ENCODE measurements around the gene OR52N4. TPM values are rescaled to one million over a fixed set of nuclear protein-coding genes. Genes with fewer than 3 reads are reported as not detected.

Gene OR52N4
- 0.10 TPM in 1 of 2 replicates, not detected in the other for polyA plus RNA-seq (2012; rRNA removed)
- polyA plus RNA-seq (2012; cell fraction: cytosol; rRNA removed) = not detected in 2 replicates
- 0.05 TPM in 1 of 2 replicates, not detected in the other for polyA plus RNA-seq (2012; cell fraction: nucleus; rRNA removed)

- no peaks in the 10 kb centered on the region for H3K27me3 ChIP-seq (ENCODE audit: insufficient read depth)
- POLR2A ChIA-PET = no interaction called here
- no peaks in the 10 kb centered on the region for H3K9me2 ChIP-seq
- no peak within 1 kb of the TSS for H3K4me3 ChIP-seq (ENCODE audit: low read depth in 2 of 2, low read length in 1 of 2)
- H3K27ac ChIP-seq (ENCODE audit: low read depth in 2 of 2, low read length in 1 of 2) = no peak within 1 kb of the TSS
- 0% methylated on average over 1 of the region's 1 CpG for WGBS (ENCODE audit: low lambda C conversion rate)
- no peaks in the 10 kb centered on the region for H3K9me3 ChIP-seq
- no peaks in the 10 kb centered on the region for H3K36me3 ChIP-seq (replicated peaks in 1 of 2; ENCODE audit: control insufficient read depth in 1 of 2, insufficient read depth in 2 of 2, low read length in 1 of 2)
- H2AFZ ChIP-seq (ENCODE audit: low read depth) = no peak within 1 kb of the TSS
- DNase-seq = no peak
- no peaks in the 10 kb centered on the region for H3F3A ChIP-seq (replicated peaks; ENCODE audit: insufficient read depth)
- H3K79me2 ChIP-seq (ENCODE audit: insufficient read depth) = no peaks in the 10 kb centered on the region
- no peak for TF ChIP-seq NFIC (IDR thresholded peaks at IDR 0.05; ENCODE audit: borderline replicate concordance)
- no peak for TF ChIP-seq RXRA (IDR thresholded peaks at IDR 0.05; ENCODE audit: borderline replicate concordance, low read depth)
- TF ChIP-seq ZBTB33 (IDR thresholded peaks at IDR 0.05; ENCODE audit: borderline replicate concordance, low read depth) = no peak
- TF ChIP-seq RFX5 (IDR thresholded peaks at IDR 0.05; ENCODE audit: low read length) = no peak
- TF ChIP-seq YY1 (IDR thresholded peaks at IDR 0.05; ENCODE audit: low read depth) = no peak
- TF ChIP-seq GABPA (IDR thresholded peaks at IDR 0.05; ENCODE audit: low read depth) = no peak
- no peak for TF ChIP-seq CTCF (IDR thresholded peaks at IDR 0.05)
- TF ChIP-seq, protein P1, sequence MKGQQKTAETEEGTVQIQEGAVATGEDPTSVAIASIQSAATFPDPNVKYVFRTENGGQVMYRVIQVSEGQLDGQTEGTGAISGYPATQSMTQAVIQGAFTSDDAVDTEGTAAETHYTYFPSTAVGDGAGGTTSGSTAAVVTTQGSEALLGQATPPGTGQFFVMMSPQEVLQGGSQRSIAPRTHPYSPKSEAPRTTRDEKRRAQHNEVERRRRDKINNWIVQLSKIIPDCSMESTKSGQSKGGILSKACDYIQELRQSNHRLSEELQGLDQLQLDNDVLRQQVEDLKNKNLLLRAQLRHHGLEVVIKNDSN (IDR thresholded peaks at IDR 0.05; ENCODE audit: borderline replicate concordance, low read depth) = no peak
- no peak for TF ChIP-seq MXI1 (IDR thresholded peaks at IDR 0.05; ENCODE audit: low read depth, low read length)
- TF ChIP-seq EP300 (IDR thresholded peaks at IDR 0.05; ENCODE audit: borderline replicate concordance in 1 of 2, low read depth in 1 of 2, low read length in 1 of 2) = no peak
- TF ChIP-seq GATA2 (CRISPR knock-in tag; IDR thresholded peaks at IDR 0.05) = no peak
- no peak for TF ChIP-seq TEAD4 (IDR thresholded peaks at IDR 0.05; ENCODE audit: borderline replicate concordance, insufficient read depth)
- no peak for TF ChIP-seq EZH2phosphoT487 (IDR thresholded peaks at IDR 0.05; ENCODE audit: borderline replicate concordance, low read depth)
- TF ChIP-seq REST (IDR thresholded peaks at IDR 0.05; ENCODE audit: low read depth, low read length) = no peak
- TF ChIP-seq FOXJ3 (CRISPR knock-in tag; IDR thresholded peaks at IDR 0.05) = no peak
- no peaks in the 10 kb centered on the region for H4K20me1 ChIP-seq (ENCODE audit: insufficient read depth)
- no peak within 1 kb of the TSS for H3K4me2 ChIP-seq
- CTCF ChIA-PET = interaction anchor here (0.6 to 0.8 kb wide), 2 partner anchors 25 to 30 kb away, joined by 3 read pairs; no protein-coding TSS in a partner anchor
- no peaks in the 10 kb centered on the region for H3K4me1 ChIP-seq (ENCODE audit: control insufficient read depth in 1 of 2, insufficient read depth in 2 of 2, low read depth in 1 of 2, low read length in 1 of 2)
- H3K9ac ChIP-seq = no peak within 1 kb of the TSS
Measured at GRCh38 chr11:5753943-5754342, at the start of gene OR52N4. OR52N4 (plus strand) TSS chr11:5754243; CDS start chr11:5754741, 498 bp downstream.
